Tibial nerve (tissue), 4 donors: ENCODE results near the gene COL9A3.

ENCODE experiments used
- EP300 ChIP-seq, 2 donors: sonication (generic); formaldehyde crosslinking; IDR thresholded peaks; one replicate each; pipeline ENCODE4 v1.6.1; 2017; ENCODE audit warnings: antibody characterized with exemption in 2 of 2, mild to moderate bottlenecking in 1 of 2
- TF ChIP-seq, protein P1 (sequence below), 5 experiments: fragments of 200-600 bp in 3 of 5; fragments of 450-650 bp in 2 of 5; sonication (generic) in 3 of 5; IDR thresholded peaks; one replicate each; pipeline ENCODE4 v1.5.1; 2016 to 2019; ENCODE audit warnings: antibody characterized with exemption in 5 of 5, mild to moderate bottlenecking in 3 of 5, moderate library complexity in 2 of 5

DNA sequence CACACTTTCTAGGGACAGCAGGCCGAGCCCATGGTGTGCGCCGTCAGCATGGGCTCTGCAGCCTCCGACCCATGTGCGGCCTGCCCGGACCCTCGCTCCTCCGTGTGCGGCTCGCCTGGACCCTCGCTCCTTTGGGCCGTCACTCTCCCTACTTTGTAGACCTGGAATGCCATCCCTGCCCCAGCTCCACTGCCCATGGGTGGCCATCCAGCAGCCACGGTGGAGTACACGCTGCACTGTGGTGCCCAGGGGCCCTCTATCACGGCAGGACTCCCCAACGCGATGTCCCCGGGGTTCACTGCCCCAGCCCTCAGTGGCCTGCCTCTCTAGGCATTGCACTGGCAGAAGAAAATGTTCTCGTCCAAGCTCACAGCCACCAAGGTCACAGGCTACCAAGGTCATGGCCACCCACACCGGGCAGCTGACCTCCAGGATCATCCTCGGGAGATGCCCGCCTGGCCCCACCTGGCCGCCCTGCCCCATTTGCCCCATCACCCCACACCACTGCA, 44.7 kb upstream of the COL9A3 start:
- TF ChIP-seq, protein P1, sequence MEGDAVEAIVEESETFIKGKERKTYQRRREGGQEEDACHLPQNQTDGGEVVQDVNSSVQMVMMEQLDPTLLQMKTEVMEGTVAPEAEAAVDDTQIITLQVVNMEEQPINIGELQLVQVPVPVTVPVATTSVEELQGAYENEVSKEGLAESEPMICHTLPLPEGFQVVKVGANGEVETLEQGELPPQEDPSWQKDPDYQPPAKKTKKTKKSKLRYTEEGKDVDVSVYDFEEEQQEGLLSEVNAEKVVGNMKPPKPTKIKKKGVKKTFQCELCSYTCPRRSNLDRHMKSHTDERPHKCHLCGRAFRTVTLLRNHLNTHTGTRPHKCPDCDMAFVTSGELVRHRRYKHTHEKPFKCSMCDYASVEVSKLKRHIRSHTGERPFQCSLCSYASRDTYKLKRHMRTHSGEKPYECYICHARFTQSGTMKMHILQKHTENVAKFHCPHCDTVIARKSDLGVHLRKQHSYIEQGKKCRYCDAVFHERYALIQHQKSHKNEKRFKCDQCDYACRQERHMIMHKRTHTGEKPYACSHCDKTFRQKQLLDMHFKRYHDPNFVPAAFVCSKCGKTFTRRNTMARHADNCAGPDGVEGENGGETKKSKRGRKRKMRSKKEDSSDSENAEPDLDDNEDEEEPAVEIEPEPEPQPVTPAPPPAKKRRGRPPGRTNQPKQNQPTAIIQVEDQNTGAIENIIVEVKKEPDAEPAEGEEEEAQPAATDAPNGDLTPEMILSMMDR (IDR thresholded peaks at IDR 0.05), result no peak
- no peak for TF ChIP-seq EP300 (IDR thresholded peaks at IDR 0.05)
